ENCODE results near the gene MTCL3.

Gene MTCL3

DNA sequence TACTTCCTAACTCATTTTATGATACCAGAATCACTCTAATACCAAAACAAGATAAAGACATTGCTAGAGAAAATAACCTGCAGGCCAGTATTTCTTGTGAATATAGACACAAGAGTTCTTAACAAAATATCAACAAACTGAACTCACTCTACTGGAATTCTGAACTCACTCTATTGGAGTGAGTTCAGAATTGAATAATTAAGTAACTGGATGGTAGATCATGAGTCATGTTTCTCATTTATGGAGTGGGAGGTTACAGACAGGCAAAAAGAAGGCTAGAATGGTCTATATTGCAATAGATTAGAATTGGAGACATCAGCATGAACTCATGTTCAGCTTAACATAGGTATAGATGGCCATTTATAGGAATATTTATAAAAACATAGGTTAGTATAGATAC, 31.3 kb upstream of the MTCL3 start:
- no peaks in the 10 kb centered on the region for H3K27me3 ChIP-seq (ENCODE audit: insufficient read depth, insufficient read length)
- no peak for TF ChIP-seq SUZ12 (IDR thresholded peaks at IDR 0.05; ENCODE audit: extremely low read depth, insufficient read depth, insufficient read length)
- no peak for TF ChIP-seq YY1 (IDR thresholded peaks at IDR 0.05; ENCODE audit: insufficient read depth, insufficient read length)
- TF ChIP-seq ZNF274 (IDR thresholded peaks at IDR 0.05; ENCODE audit: low read depth, low read length): no peak
- H3K4me1 ChIP-seq (ENCODE audit: insufficient read depth, insufficient read length): no peaks in the 10 kb centered on the region
- H3K9me3 ChIP-seq (ENCODE audit: insufficient read depth, low read length): no peaks in the 10 kb centered on the region
- DNase-seq (ENCODE audit: low read depth, low spot score): no peak
- H3K9ac ChIP-seq (ENCODE audit: insufficient read length, low read depth): no peak overlapping the region
- H3K4me3 ChIP-seq (ENCODE audit: insufficient read length, low read depth): no peak overlapping the region
- no peaks in the 10 kb centered on the region for H3K36me3 ChIP-seq (ENCODE audit: insufficient read depth, insufficient read length, low read length)

DNA sequence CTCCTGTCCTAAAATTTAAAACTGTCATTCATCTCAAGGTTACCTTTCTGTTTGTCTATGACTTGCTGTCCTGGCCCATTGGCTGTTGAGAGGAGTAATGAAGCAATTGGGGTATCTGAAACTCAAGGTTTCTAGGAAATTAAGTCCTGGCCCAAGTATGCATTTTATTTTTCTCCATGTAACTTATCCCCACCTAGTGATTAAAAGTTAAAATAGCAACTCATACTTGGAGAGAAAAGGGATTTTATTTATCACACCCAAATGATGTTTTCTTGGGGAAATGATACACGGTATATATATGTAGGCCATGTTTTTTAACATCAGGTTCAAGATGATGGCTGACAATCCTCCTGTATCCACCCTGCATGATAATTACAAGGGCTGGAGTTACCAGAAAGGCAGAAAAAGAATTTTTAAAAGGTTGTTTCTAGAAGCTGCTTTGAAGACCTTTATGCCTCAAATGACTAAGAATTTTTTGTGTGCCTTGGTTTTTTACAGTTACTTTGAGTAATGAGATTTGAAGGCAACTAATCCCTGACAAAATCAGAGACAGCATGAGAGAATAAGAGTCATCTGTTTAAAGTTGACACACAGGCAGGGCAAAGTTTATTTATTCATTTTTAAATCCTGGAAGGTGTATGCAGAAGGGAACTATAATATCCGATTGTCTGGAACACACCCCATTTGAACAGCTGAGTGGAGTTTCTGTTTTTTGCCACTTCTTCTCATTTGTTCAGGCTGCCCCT, 28.9 kb upstream of the MTCL3 start:
- H3K4me1 ChIP-seq (ENCODE audit: insufficient read depth, insufficient read length): no peaks in the 10 kb centered on the region
- no peaks in the 10 kb centered on the region for H3K36me3 ChIP-seq (ENCODE audit: insufficient read depth, insufficient read length, low read length)
- H3K27me3 ChIP-seq (ENCODE audit: insufficient read depth, insufficient read length): no peaks in the 10 kb centered on the region
- no peaks in the 10 kb centered on the region for H3K9me3 ChIP-seq (ENCODE audit: insufficient read depth, low read length)
- no peak for TF ChIP-seq ZNF274 (IDR thresholded peaks at IDR 0.05; ENCODE audit: low read depth, low read length)
- no peak for TF ChIP-seq YY1 (IDR thresholded peaks at IDR 0.05; ENCODE audit: insufficient read depth, insufficient read length)
- no peak for TF ChIP-seq SUZ12 (IDR thresholded peaks at IDR 0.05; ENCODE audit: extremely low read depth, insufficient read depth, insufficient read length)
- H3K9ac ChIP-seq (ENCODE audit: insufficient read length, low read depth): no peak overlapping the region
- no peak for DNase-seq (ENCODE audit: low read depth, low spot score)
- no peak overlapping the region for H3K4me3 ChIP-seq (ENCODE audit: insufficient read length, low read depth)

DNA sequence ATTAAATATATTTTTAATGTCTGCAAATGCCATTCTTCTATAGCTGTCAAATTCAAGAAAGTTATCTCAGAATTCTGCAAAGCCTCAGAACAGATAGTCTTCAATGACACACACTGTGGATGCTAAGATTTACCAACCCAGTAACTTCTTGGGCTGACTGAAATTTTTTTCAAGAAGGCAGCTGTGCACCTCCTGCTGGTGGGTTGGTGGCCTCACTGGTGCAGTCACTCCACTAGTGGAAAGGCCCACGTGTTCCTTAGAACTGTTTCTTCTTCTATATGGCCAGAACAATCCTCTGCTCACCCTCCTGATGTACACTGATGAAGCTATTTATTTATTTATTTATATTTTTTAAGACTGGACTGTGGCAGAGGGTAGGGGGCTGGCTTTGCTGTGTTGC, 28.1 kb upstream of the MTCL3 start:
- Histone ChIP-seq H3K4me3 (ENCODE audit: insufficient read length, low read depth) (no peak overlapping the region), H3K4me1 (ENCODE audit: insufficient read depth, insufficient read length) (no peaks in the 10 kb centered on the region), H3K9me3 (ENCODE audit: insufficient read depth, low read length) (no peaks in the 10 kb centered on the region), H3K27me3 (ENCODE audit: insufficient read depth, insufficient read length) (no peaks in the 10 kb centered on the region), H3K36me3 (ENCODE audit: insufficient read depth, insufficient read length, low read length) (no peaks in the 10 kb centered on the region), H3K9ac (ENCODE audit: insufficient read length, low read depth) (no peak overlapping the region)
- no peak for TF ChIP-seq YY1 (IDR thresholded peaks at IDR 0.05; ENCODE audit: insufficient read depth, insufficient read length)
- no peak for TF ChIP-seq SUZ12 (IDR thresholded peaks at IDR 0.05; ENCODE audit: extremely low read depth, insufficient read depth, insufficient read length)
- no peak for TF ChIP-seq ZNF274 (IDR thresholded peaks at IDR 0.05; ENCODE audit: low read depth, low read length)
- DNase-seq (ENCODE audit: low read depth, low spot score): no peak

GRCh38 chr6:127539272-127539671, 20.1 kb upstream of the MTCL3 start:
- Histone ChIP-seq H3K9ac (ENCODE audit: insufficient read length, low read depth) (no peak overlapping the region), H3K9me3 (ENCODE audit: insufficient read depth, low read length) (no peaks in the 10 kb centered on the region), H3K4me3 (ENCODE audit: insufficient read length, low read depth) (no peak overlapping the region), H3K27me3 (ENCODE audit: insufficient read depth, insufficient read length) (no peaks in the 10 kb centered on the region), H3K36me3 (ENCODE audit: insufficient read depth, insufficient read length, low read length) (no peaks in the 10 kb centered on the region), H3K4me1 (ENCODE audit: insufficient read depth, insufficient read length) (no peaks in the 10 kb centered on the region)
- no peak for TF ChIP-seq ZNF274 (IDR thresholded peaks at IDR 0.05; ENCODE audit: low read depth, low read length)
- no peak for TF ChIP-seq YY1 (IDR thresholded peaks at IDR 0.05; ENCODE audit: insufficient read depth, insufficient read length)
- no peak for TF ChIP-seq SUZ12 (IDR thresholded peaks at IDR 0.05; ENCODE audit: extremely low read depth, insufficient read depth, insufficient read length)
- DNase-seq (ENCODE audit: low read depth, low spot score): no peak

- Histone ChIP-seq H3K4me1 (ENCODE audit: insufficient read depth, insufficient read length) (no peaks in the 10 kb centered on the region), H3K27me3 (ENCODE audit: insufficient read depth, insufficient read length) (no peaks in the 10 kb centered on the region), H3K36me3 (ENCODE audit: insufficient read depth, insufficient read length, low read length) (no peaks in the 10 kb centered on the region), H3K9me3 (ENCODE audit: insufficient read depth, low read length) (no peaks in the 10 kb centered on the region), H3K4me3 (ENCODE audit: insufficient read length, low read depth) (no peak overlapping the region), H3K9ac (ENCODE audit: insufficient read length, low read depth) (no peak overlapping the region)
- DNase-seq (ENCODE audit: low read depth, low spot score): no peak
- no peak for TF ChIP-seq ZNF274 (IDR thresholded peaks at IDR 0.05; ENCODE audit: low read depth, low read length)
- no peak for TF ChIP-seq SUZ12 (IDR thresholded peaks at IDR 0.05; ENCODE audit: extremely low read depth, insufficient read depth, insufficient read length)
- no peak for TF ChIP-seq YY1 (IDR thresholded peaks at IDR 0.05; ENCODE audit: insufficient read depth, insufficient read length)
Observed at GRCh38 chr6:127538750-127539264, 19.7 kb upstream of the MTCL3 start.

GRCh38 chr6:127533736-127534135, 14.6 kb upstream of the MTCL3 start:
- no peak for DNase-seq (ENCODE audit: low read depth, low spot score)
- H3K27me3 ChIP-seq (ENCODE audit: insufficient read depth, insufficient read length): no peaks in the 10 kb centered on the region
- H3K36me3 ChIP-seq (ENCODE audit: insufficient read depth, insufficient read length, low read length): no peaks in the 10 kb centered on the region
- no peaks in the 10 kb centered on the region for H3K9me3 ChIP-seq (ENCODE audit: insufficient read depth, low read length)
- TF ChIP-seq SUZ12 (IDR thresholded peaks at IDR 0.05; ENCODE audit: extremely low read depth, insufficient read depth, insufficient read length) (no peak), YY1 (IDR thresholded peaks at IDR 0.05; ENCODE audit: insufficient read depth, insufficient read length) (no peak), ZNF274 (IDR thresholded peaks at IDR 0.05; ENCODE audit: low read depth, low read length) (no peak)
- no peaks in the 10 kb centered on the region for H3K4me1 ChIP-seq (ENCODE audit: insufficient read depth, insufficient read length)
- no peak overlapping the region for H3K9ac ChIP-seq (ENCODE audit: insufficient read length, low read depth)
- no peak overlapping the region for H3K4me3 ChIP-seq (ENCODE audit: insufficient read length, low read depth)

- H3K9me3 ChIP-seq (ENCODE audit: insufficient read depth, low read length): no peaks in the 10 kb centered on the region
- H3K36me3 ChIP-seq (ENCODE audit: insufficient read depth, insufficient read length, low read length): no peaks in the 10 kb centered on the region
- H3K9ac ChIP-seq (ENCODE audit: insufficient read length, low read depth): no peak overlapping the region
- no peaks in the 10 kb centered on the region for H3K4me1 ChIP-seq (ENCODE audit: insufficient read depth, insufficient read length)
- H3K27me3 ChIP-seq (ENCODE audit: insufficient read depth, insufficient read length): no peaks in the 10 kb centered on the region
- no peak overlapping the region for H3K4me3 ChIP-seq (ENCODE audit: insufficient read length, low read depth)
- no peak for TF ChIP-seq ZNF274 (IDR thresholded peaks at IDR 0.05; ENCODE audit: low read depth, low read length)
- TF ChIP-seq YY1 (IDR thresholded peaks at IDR 0.05; ENCODE audit: insufficient read depth, insufficient read length): no peak
- no peak for TF ChIP-seq SUZ12 (IDR thresholded peaks at IDR 0.05; ENCODE audit: extremely low read depth, insufficient read depth, insufficient read length)
- DNase-seq (ENCODE audit: low read depth, low spot score): no peak
Observed at GRCh38 chr6:127533011-127533410, 13.9 kb upstream of the MTCL3 start.

Measured in NT2/D1 (cell line).